PC-3 (cell line): ENCODE measurements around the gene GPC6. TPM values are rescaled to one million over a fixed set of nuclear protein-coding genes. Genes with fewer than 3 reads are reported as not detected.

Experiments
- ATAC-seq: fragments of 200-7000 bp; cut with Tn5 transposase; 2 replicates; pipeline ENCODE4 v1.9.1; 2020; ENCODE audit warnings: mild to moderate bottlenecking, moderate library complexity
- BruUV-seq: library from RNA; stranded (reverse); fragments of 400-500 nt; replicated peaks from 2 replicates; lab custom pipeline; 2021; lab: Mats Ljungman, UMichigan
- CTCF ChIA-PET: fragments of 300-600 bp; sonication (Branson Sonifier 250); formaldehyde crosslinking; loops from one replicate; lab custom pipeline; 2022; ENCODE audit warnings: antibody characterized with exemption; lab: Charles Lee
- POLR2A ChIA-PET: fragments of 300-600 bp; sonication (Branson Sonifier 250); formaldehyde crosslinking; loops from one replicate; lab custom pipeline; 2022; ENCODE audit warnings: antibody characterized with exemption; ENCODE audit not compliant: unreplicated experiment; lab: Charles Lee
- DNase-seq: peaks from one replicate; pipeline ENCODE4 v3.0.0-alpha.2; 2015
- H2AFZ ChIP-seq: fragments of 300-600 bp; sonication (generic); 2 replicates; pipeline ENCODE4 v1.6.0; 2016; ENCODE audit warnings: antibody characterized with exemption, low read length
- H3F3A ChIP-seq: fragments of 300-600 bp; sonication (generic); one replicate; pipeline ENCODE4 v1.6.0; 2017; ENCODE audit warnings: antibody characterized with exemption, low read length, control low read depth, mild to moderate bottlenecking; ENCODE audit not compliant: unreplicated experiment
- H3K27ac ChIP-seq: fragments of 300-600 bp; sonication (generic); 2 replicates; pipeline ENCODE4 v1.5.1; 2016; ENCODE audit warnings: mild to moderate bottlenecking, low read length
- H3K27me3 ChIP-seq: fragments of 300-600 bp; sonication (generic); 2 replicates; pipeline ENCODE4 v1.6.1; 2016; ENCODE audit warnings: low read length, mixed read lengths
- H3K36me3 ChIP-seq: fragments of 300-600 bp; sonication (generic); 2 replicates; pipeline ENCODE4 v1.6.1; 2016; ENCODE audit warnings: low read depth, mixed run types, low read length, mixed read lengths
- H3K4me1 ChIP-seq: fragments of 300-600 bp; sonication (generic); 2 replicates; pipeline ENCODE4 v1.5.1; 2016; ENCODE audit warnings: low read length; ENCODE audit not compliant: insufficient read depth
- H3K4me2 ChIP-seq: fragments of 300-600 bp; sonication (generic); 2 replicates; pipeline ENCODE4 v1.6.0; 2016; ENCODE audit warnings: low read length
- H3K4me3 ChIP-seq: fragments of 300-600 bp; sonication (generic); 2 replicates; pipeline ENCODE4 v1.5.1; 2016; ENCODE audit warnings: mild to moderate bottlenecking, low read length, mixed read lengths
- H3K79me2 ChIP-seq: fragments of 300-600 bp; sonication (generic); 2 replicates; pipeline ENCODE4 v1.6.1; 2017; ENCODE audit warnings: low read length, mixed read lengths
- H3K9ac ChIP-seq: fragments of 300-600 bp; sonication (generic); 2 replicates; pipeline ENCODE4 v1.6.0; 2016; ENCODE audit warnings: mild to moderate bottlenecking, low read length
- H3K9me2 ChIP-seq: fragments of 300-600 bp; sonication (generic); replicated peaks from 2 replicates; pipeline ENCODE4 v1.6.1; 2016; ENCODE audit warnings: mixed run types, low read length, mixed read lengths
- H3K9me3 ChIP-seq: fragments of 300-600 bp; sonication (generic); 2 replicates; pipeline ENCODE4 v1.6.1; 2016; ENCODE audit warnings: low read length, mixed read lengths
- H4K20me1 ChIP-seq: fragments of 300-600 bp; sonication (generic); 2 replicates; pipeline ENCODE4 v1.6.1; 2016; ENCODE audit warnings: low read length, mixed read lengths
- EZH2 ChIP-seq: fragments of 300-600 bp; sonication (generic); IDR thresholded peaks from one replicate; pipeline ENCODE4 v1.6.1; 2017; ENCODE audit warnings: antibody characterized with exemption, mild to moderate bottlenecking, low read length; ENCODE audit not compliant: unreplicated experiment
- EZH2phosphoT487 ChIP-seq: fragments of 300-600 bp; sonication (generic); IDR thresholded peaks from 2 replicates; pipeline ENCODE4 v1.6.1; 2018; ENCODE audit warnings: mild to moderate bottlenecking, antibody characterized with exemption, low read length, borderline replicate concordance
- intact Hi-C: fragments of 100-400 bp; cut with micrococcal nuclease; formaldehyde crosslinking; loops from 2 replicates; pipeline ENCODE4 v1.9.0; 2023
- total RNA-seq: library from RNA; depleted of rRNA; stranded (reverse); fragments of >200 nt; gene quantifications from 2 replicates; pipeline ENCODE4 v1.2.3, GENCODE V29; 2014
- TF ChIP-seq, protein P1 (sequence below): fragments of 300-600 bp; sonication (generic); conservative IDR thresholded peaks from 2 replicates; pipeline ENCODE4 v1.5.1; 2017; ENCODE audit warnings: antibody characterized with exemption, low read depth, mild to moderate bottlenecking, low read length

Gene GPC6
- total RNA-seq, 1 experiment from 2014 or later, result 3.5 TPM

DNA sequence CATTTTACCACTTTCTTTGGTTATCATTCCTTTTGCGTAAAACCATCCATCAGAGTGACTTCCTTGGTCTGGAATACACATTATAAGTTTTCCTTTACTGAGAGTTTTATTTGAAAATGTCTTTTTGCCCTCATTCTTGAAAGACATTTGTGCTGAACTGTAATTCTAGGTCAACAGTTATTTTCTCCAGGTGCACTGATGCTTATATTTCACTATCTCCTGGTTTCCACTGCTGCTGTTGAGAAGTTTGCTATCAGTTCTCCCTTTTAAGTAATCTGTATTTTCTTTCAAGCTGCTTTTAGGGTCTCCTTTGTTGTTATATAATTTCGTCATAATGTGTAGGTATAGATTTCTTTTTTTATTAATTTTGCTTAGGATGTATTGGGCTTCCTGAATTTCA is 1092.9 kb downstream of the GPC6 start:
- H3K79me2 ChIP-seq, result no peaks in the 10 kb centered on the region
- H3K9ac ChIP-seq, result no peak overlapping the region
- H3K27me3 ChIP-seq, result no peaks in the 10 kb centered on the region
- no peak overlapping the region for H2AFZ ChIP-seq
- no peak overlapping the region for H3K27ac ChIP-seq
- BruUV-seq, result no TSS peak
- CTCF ChIA-PET, result no interaction called here
- POLR2A ChIA-PET, result no interaction called here
- TF ChIP-seq EZH2 (no peak), EZH2phosphoT487 (no peak)
- TF ChIP-seq, protein P1, sequence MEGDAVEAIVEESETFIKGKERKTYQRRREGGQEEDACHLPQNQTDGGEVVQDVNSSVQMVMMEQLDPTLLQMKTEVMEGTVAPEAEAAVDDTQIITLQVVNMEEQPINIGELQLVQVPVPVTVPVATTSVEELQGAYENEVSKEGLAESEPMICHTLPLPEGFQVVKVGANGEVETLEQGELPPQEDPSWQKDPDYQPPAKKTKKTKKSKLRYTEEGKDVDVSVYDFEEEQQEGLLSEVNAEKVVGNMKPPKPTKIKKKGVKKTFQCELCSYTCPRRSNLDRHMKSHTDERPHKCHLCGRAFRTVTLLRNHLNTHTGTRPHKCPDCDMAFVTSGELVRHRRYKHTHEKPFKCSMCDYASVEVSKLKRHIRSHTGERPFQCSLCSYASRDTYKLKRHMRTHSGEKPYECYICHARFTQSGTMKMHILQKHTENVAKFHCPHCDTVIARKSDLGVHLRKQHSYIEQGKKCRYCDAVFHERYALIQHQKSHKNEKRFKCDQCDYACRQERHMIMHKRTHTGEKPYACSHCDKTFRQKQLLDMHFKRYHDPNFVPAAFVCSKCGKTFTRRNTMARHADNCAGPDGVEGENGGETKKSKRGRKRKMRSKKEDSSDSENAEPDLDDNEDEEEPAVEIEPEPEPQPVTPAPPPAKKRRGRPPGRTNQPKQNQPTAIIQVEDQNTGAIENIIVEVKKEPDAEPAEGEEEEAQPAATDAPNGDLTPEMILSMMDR, result no peak
- H3F3A ChIP-seq, result no peaks in the 10 kb centered on the region
- H3K4me3 ChIP-seq, result no peak overlapping the region
- no peaks in the 10 kb centered on the region for H4K20me1 ChIP-seq
- H3K9me2 ChIP-seq, result no peaks in the 10 kb centered on the region
- no peaks in the 10 kb centered on the region for H3K9me3 ChIP-seq
- H3K36me3 ChIP-seq, result no peaks in the 10 kb centered on the region
- DNase-seq, result no peak
- no peak overlapping the region for H3K4me2 ChIP-seq
- H3K4me1 ChIP-seq, result no peaks in the 10 kb centered on the region
- no peak for ATAC-seq
- intact Hi-C loops, result no loop called here

DNA sequence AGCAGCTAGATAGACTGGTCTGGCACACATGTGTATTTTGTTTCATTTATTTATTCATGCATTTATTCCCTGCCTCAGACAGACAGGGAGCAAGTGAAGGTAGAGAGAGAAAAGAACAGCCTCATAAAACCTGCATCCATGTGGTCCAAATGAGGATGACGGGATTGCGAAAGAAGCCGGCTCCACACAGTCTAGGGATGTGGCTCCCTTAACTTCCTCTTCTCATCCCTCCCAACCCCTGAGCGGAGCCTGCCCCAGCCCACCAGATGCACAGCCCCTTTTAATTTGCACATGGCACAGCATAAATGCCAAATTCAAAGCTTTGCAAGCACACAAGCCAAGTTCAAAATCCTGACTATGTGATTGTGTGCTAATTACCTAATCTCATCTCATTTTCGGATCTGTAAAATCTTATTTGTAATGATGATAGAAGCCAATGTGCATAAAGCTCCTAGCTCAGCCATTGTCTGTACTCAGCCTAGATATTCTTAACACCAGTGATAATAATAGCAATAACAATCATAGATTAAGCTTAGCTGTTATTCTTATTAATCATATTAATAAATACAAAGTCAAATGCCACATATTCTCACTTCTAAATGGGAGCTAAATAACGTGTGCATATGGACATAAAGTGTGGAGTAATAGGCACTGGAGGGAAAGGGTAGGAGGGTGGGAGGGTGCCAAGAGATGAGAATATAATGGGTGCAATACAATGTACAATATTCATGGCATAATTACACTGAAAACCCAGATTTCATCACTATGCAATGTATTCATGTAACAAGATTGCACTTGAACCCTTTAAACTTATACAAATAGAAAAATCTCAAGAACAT is 1096.5 kb downstream of the GPC6 start:
- no TSS peak for BruUV-seq
- intact Hi-C loops, result no loop called here

More for the DNA sequence above, 1096.5 kb downstream of the GPC6 start:
- Histone ChIP-seq H3K79me2 (no peaks in the 10 kb centered on the region), H2AFZ (no peak overlapping the region), H4K20me1 (no peaks in the 10 kb centered on the region), H3K4me2 (no peak overlapping the region), H3K27ac (no peak overlapping the region), H3K9ac (no peak overlapping the region), H3K9me3 (no peaks in the 10 kb centered on the region), H3K4me3 (no peak overlapping the region), H3K9me2 (no peaks in the 10 kb centered on the region), H3K4me1 (no peaks in the 10 kb centered on the region), H3K36me3 (no peaks in the 10 kb centered on the region), H3F3A (no peaks in the 10 kb centered on the region), H3K27me3 (no peaks in the 10 kb centered on the region)
- DNase-seq (no peak), ATAC-seq (no peak)
- ChIA-PET POLR2A (no interaction called here), CTCF (interaction anchor here (0.6 kb wide), 1 partner anchor 462 kb away, joined by 3 read pairs; no protein-coding TSS in a partner anchor)
- no peak for TF ChIP-seq EZH2phosphoT487
- TF ChIP-seq, protein P1, result no peak
- no peak for TF ChIP-seq EZH2
